DOHH2 (cell line): ENCODE measurements around the gene USP46.

Experiments used
- H3F3A ChIP-seq: fragments of 200-600 bp; sonication (generic), shearing (Covaris generic); 2 replicates; pipeline ENCODE4 v1.6.0; 2016; ENCODE audit warnings: antibody characterized with exemption, mild to moderate bottlenecking; ENCODE audit not compliant: control insufficient read depth, insufficient read depth
- H3K27ac ChIP-seq: fragments of 200-600 bp; sonication (generic); 2 replicates; pipeline ENCODE4 v1.5.1; 2014; ENCODE audit warnings: low read depth, mild to moderate bottlenecking, low read length, moderate library complexity
- H3K27me3 ChIP-seq: fragments of 200-600 bp; sonication (generic); 2 replicates; pipeline ENCODE4 v1.6.1; 2014; ENCODE audit warnings: mild to moderate bottlenecking, low read length, mixed read lengths; ENCODE audit not compliant: control insufficient read depth
- H3K36me3 ChIP-seq: fragments of 200-600 bp; sonication (generic); 2 replicates; pipeline ENCODE4 v1.6.1; 2014; ENCODE audit warnings: mild to moderate bottlenecking, low read length, moderate library complexity, mixed read lengths; ENCODE audit not compliant: control insufficient read depth
- H3K4me1 ChIP-seq: fragments of 200-600 bp; sonication (generic); 2 replicates; pipeline ENCODE4 v1.6.1; 2014; ENCODE audit warnings: mild to moderate bottlenecking, low read length, mixed read lengths; ENCODE audit not compliant: control insufficient read depth
- H3K4me2 ChIP-seq: fragments of 200-600 bp; sonication (generic); 2 replicates; pipeline ENCODE4 v1.6.0; 2014; ENCODE audit warnings: mild to moderate bottlenecking, low read length, moderate library complexity
- H3K4me3 ChIP-seq: fragments of 200-600 bp; sonication (generic); 2 replicates; pipeline ENCODE4 v1.5.1; 2014; ENCODE audit warnings: mild to moderate bottlenecking, low read length, mixed read lengths
- H3K79me2 ChIP-seq: fragments of 200-600 bp; sonication (generic); 2 replicates; pipeline ENCODE4 v1.6.1; 2014; ENCODE audit warnings: mild to moderate bottlenecking, low read length, mixed read lengths; ENCODE audit not compliant: control insufficient read depth
- H3K9me2 ChIP-seq: fragments of 200-600 bp; sonication (generic); replicated peaks from 2 replicates; pipeline ENCODE4 v1.6.1; 2014; ENCODE audit warnings: mild to moderate bottlenecking, low read length, mixed read lengths; ENCODE audit not compliant: control insufficient read depth
- H3K9me3 ChIP-seq: fragments of 200-600 bp; sonication (generic); 2 replicates; pipeline ENCODE4 v1.6.1; 2014; ENCODE audit warnings: antibody characterized with exemption, low read length, mixed read lengths; ENCODE audit not compliant: control insufficient read depth, insufficient read depth
- H4K20me1 ChIP-seq: fragments of 200-600 bp; sonication (generic); 2 replicates; pipeline ENCODE4 v1.6.0; 2014; ENCODE audit warnings: low read depth, mild to moderate bottlenecking, antibody characterized with exemption, low read length, moderate library complexity; ENCODE audit not compliant: control insufficient read depth, insufficient read depth
- EZH2phosphoT487 ChIP-seq: fragments of 200-600 bp; sonication (generic); IDR thresholded peaks from 2 replicates; pipeline ENCODE4 v1.6.1; 2017; ENCODE audit warnings: borderline replicate concordance, mild to moderate bottlenecking, antibody characterized with exemption, low read length, moderate library complexity, mixed read lengths
- TF ChIP-seq, protein P1 (sequence below): fragments of 200-600 bp; sonication (generic); IDR thresholded peaks from one replicate; pipeline ENCODE4 v1.5.1; 2014; ENCODE audit warnings: antibody characterized with exemption, mild to moderate bottlenecking, low read depth, low read length; ENCODE audit not compliant: poor library complexity, severe bottlenecking

USP46 gene

DNA sequence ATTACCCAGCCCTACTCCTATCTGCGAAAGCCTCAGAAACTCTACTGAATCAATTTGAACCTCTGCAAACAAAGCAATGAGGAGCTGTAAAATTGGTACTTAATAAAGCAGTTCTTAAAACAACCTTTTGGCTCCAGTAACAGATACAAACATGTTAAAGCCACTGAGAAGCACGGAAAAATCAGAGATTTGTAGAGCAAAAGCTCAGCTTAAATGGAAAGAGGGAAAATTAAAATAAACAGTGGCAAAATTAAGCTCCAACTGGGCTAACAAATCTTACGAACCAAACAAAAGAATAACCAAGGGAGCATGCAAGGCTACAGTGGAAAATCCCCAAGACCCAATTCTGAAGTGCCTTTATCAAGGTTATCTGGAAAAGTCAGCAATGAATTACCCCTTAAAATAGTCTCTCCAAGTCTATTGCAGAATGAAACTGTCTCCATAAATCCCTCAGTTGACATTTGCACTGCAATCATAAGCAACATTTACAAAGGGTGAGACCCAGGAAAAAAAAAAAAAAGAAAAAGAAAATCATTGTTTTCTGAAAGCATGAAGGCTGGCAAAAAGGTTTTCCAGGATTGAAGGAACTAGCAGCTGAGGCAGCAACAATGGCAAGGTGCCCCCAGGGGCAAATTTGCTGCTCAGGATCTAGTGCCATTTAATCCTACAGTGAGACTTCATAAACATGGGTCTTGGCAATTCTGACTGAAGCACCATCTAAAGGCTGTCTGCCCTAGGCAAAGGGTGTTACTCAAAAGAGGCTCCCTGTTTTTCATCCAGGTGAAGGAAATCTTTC, 40.1 kb downstream of the USP46 start:
- H3K27ac ChIP-seq: no peak overlapping the region
- H3K4me1 ChIP-seq: no peaks in the 10 kb centered on the region
- peaks cover 4% of the 10 kb centered on the region; the same call in 1 of the 2 replicates for H3K79me2 ChIP-seq
- H3K36me3 ChIP-seq: peaks cover 15% of the 10 kb centered on the region
- TF ChIP-seq EZH2phosphoT487: no peak
- TF ChIP-seq, protein P1, sequence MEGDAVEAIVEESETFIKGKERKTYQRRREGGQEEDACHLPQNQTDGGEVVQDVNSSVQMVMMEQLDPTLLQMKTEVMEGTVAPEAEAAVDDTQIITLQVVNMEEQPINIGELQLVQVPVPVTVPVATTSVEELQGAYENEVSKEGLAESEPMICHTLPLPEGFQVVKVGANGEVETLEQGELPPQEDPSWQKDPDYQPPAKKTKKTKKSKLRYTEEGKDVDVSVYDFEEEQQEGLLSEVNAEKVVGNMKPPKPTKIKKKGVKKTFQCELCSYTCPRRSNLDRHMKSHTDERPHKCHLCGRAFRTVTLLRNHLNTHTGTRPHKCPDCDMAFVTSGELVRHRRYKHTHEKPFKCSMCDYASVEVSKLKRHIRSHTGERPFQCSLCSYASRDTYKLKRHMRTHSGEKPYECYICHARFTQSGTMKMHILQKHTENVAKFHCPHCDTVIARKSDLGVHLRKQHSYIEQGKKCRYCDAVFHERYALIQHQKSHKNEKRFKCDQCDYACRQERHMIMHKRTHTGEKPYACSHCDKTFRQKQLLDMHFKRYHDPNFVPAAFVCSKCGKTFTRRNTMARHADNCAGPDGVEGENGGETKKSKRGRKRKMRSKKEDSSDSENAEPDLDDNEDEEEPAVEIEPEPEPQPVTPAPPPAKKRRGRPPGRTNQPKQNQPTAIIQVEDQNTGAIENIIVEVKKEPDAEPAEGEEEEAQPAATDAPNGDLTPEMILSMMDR: no peak
- no peak overlapping the region for H3K4me3 ChIP-seq
- no peaks in the 10 kb centered on the region for H4K20me1 ChIP-seq
- H3F3A ChIP-seq: no peaks in the 10 kb centered on the region
- H3K9me3 ChIP-seq: no peaks in the 10 kb centered on the region
- no peaks in the 10 kb centered on the region for H3K9me2 ChIP-seq
- H3K4me2 ChIP-seq: no peak overlapping the region
- no peaks in the 10 kb centered on the region for H3K27me3 ChIP-seq

DNA sequence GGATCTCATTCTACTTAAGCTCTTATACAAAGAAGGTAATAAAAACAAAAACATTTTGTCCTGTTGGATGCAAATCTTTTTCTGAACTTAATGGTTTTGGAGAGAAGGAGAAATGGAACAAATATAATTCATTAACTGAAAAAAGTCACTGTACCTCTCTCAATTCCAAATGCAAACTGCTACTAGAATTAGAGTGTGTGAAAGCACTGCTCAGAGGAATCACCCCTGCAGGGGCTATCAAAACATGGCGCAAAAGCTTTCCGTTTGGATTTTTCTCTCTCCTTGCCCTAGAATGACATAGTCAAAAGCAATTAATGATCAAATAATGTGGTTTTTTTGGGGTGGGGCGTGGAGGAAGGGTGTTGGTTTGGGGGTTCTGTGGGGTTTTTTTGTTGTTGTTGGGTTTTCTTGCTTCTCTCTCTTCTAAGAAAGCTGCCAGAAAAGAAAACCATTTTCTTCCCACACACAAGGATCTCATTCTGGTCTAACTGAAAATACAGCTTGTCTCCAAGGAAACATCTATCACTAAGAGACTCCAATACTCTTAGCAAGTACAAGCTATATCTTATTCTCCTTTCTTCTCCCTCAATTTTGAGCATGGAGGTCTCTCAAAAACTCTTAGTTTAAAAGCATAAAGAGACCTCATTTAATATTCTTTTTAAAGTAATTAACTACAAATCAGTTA, 41.6 kb downstream of the USP46 start:
- H3K4me3 ChIP-seq: no peak overlapping the region
- no peak overlapping the region for H3K4me2 ChIP-seq
- H3K4me1 ChIP-seq: no peaks in the 10 kb centered on the region
- no peaks in the 10 kb centered on the region for H3K9me3 ChIP-seq
- TF ChIP-seq, protein P1: no peak
- TF ChIP-seq EZH2phosphoT487: no peak
- peaks cover 13% of the 10 kb centered on the region for H3K36me3 ChIP-seq
- H3F3A ChIP-seq: no peaks in the 10 kb centered on the region
- H4K20me1 ChIP-seq: no peaks in the 10 kb centered on the region
- no peaks in the 10 kb centered on the region for H3K27me3 ChIP-seq
- H3K27ac ChIP-seq: no peak overlapping the region
- H3K79me2 ChIP-seq: peaks cover 4% of the 10 kb centered on the region; the same call in 1 of the 2 replicates
- no peaks in the 10 kb centered on the region for H3K9me2 ChIP-seq

GRCh38 chr4:52614241-52614640, 44.9 kb downstream of the USP46 start:
- H3K79me2 ChIP-seq: no peaks in the 10 kb centered on the region

More at GRCh38 chr4:52614241-52614640, 44.9 kb downstream of the USP46 start:
- no peak for TF ChIP-seq EZH2phosphoT487
- TF ChIP-seq, protein P1: no peak
- H3K27me3 ChIP-seq: no peaks in the 10 kb centered on the region
- H3K9me3 ChIP-seq: no peaks in the 10 kb centered on the region
- peaks cover 25% of the 10 kb centered on the region for H3K36me3 ChIP-seq
- no peaks in the 10 kb centered on the region for H3K9me2 ChIP-seq
- H3K4me1 ChIP-seq: no peaks in the 10 kb centered on the region
- H3K27ac ChIP-seq: no peak overlapping the region
- no peak overlapping the region for H3K4me3 ChIP-seq
- no peaks in the 10 kb centered on the region for H4K20me1 ChIP-seq
- H3F3A ChIP-seq: no peaks in the 10 kb centered on the region
- no peak overlapping the region for H3K4me2 ChIP-seq
